ENCODE results near the gene PRKCA.

PRKCA gene

DNA sequence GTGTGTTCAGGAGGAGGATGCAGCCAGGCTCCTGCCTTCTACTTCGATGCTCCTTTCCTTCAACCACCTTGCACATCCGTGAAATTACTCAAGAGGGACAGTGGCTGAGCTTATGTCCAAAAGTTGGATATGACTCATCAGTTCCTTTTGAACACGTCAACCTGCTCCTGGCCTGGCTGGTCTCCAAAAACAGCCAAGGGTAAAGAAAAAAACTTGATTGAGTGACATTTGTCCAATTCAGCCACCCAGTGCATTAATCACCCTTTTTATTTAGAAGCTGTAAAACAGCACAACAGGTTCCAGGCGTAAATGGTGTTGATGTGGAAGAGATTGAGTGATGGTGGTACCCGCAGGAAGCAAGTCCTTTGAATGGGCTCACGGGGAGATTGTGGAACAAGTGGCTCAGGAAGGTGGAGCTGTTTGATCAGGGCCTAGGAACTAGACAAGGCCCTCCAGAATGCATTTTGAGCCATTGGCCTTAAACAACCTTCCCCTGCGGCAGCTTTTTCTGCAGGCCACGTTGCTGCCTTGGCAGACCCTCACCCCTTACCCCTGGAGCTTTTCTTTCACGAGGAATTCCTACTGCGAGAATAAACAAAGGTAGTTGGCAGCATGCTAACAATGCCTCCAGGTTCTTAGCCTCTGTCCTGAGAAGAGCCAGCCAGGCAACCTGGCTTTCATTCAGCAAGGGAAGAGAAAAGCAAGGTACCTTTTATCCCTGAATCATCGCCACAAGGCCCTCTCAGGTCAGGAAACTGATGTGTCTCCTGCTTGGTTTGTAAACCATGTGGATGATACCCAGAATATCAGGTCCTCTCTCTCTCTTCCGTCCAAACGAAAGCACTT is 359.2 kb downstream of the PRKCA start:
- TF ChIP-seq EZH2phosphoT487 (IDR thresholded peaks at IDR 0.05; ENCODE audit: borderline replicate concordance, low read length) = no peak
- TF ChIP-seq, protein P1, sequence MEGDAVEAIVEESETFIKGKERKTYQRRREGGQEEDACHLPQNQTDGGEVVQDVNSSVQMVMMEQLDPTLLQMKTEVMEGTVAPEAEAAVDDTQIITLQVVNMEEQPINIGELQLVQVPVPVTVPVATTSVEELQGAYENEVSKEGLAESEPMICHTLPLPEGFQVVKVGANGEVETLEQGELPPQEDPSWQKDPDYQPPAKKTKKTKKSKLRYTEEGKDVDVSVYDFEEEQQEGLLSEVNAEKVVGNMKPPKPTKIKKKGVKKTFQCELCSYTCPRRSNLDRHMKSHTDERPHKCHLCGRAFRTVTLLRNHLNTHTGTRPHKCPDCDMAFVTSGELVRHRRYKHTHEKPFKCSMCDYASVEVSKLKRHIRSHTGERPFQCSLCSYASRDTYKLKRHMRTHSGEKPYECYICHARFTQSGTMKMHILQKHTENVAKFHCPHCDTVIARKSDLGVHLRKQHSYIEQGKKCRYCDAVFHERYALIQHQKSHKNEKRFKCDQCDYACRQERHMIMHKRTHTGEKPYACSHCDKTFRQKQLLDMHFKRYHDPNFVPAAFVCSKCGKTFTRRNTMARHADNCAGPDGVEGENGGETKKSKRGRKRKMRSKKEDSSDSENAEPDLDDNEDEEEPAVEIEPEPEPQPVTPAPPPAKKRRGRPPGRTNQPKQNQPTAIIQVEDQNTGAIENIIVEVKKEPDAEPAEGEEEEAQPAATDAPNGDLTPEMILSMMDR (IDR thresholded peaks at IDR 0.05; ENCODE audit: low read depth, low read length, poor library complexity, severe bottlenecking) = no peak
- H3K4me1 ChIP-seq (ENCODE audit: control insufficient read depth, low read length) = no peaks in the 10 kb centered on the region
- H3K79me2 ChIP-seq (ENCODE audit: control insufficient read depth, low read length) = no peaks in the 10 kb centered on the region
- H3K9me2 ChIP-seq (replicated peaks; ENCODE audit: control insufficient read depth, low read length) = no peaks in the 10 kb centered on the region
- no peaks in the 10 kb centered on the region for H3K36me3 ChIP-seq (ENCODE audit: control insufficient read depth, low read length)
- H3K27ac ChIP-seq (ENCODE audit: low read depth, low read length) = no peak overlapping the region
- H3F3A ChIP-seq (ENCODE audit: control insufficient read depth, insufficient read depth) = no peaks in the 10 kb centered on the region
- H3K9me3 ChIP-seq (ENCODE audit: control insufficient read depth, insufficient read depth, low read length) = peaks cover 4% of the 10 kb centered on the region; the same call in 1 of the 2 replicates
- H3K4me2 ChIP-seq (ENCODE audit: low read length) = no peak overlapping the region
- no peaks in the 10 kb centered on the region for H4K20me1 ChIP-seq (ENCODE audit: control insufficient read depth, insufficient read depth, low read depth, low read length)
- no peak overlapping the region for H3K4me3 ChIP-seq (ENCODE audit: low read length)
- H3K27me3 ChIP-seq (ENCODE audit: control insufficient read depth, low read length) = no peaks in the 10 kb centered on the region

DNA sequence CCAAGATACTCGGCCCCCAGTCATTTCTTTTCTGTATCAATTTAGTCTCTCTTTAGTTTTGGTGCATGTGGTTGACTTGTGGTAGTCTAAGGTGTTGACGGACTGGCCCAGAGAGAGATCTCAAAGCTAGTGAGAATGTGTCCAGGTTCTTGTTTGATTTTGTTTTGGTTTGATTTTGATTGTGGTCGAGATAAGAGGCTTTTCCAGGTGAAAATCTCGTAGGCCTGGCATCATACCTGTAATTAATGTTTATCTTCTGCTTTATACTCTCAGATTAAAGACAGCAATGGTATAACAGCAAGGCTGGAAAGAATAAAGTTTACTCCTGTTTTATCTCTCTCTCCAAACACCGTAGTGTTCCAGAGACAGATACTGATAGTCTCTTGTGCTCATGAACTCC is 360.1 kb downstream of the PRKCA start:
- Histone ChIP-seq H3K4me3 (ENCODE audit: low read length) (no peak overlapping the region), H3K9me3 (ENCODE audit: control insufficient read depth, insufficient read depth, low read length) (peaks cover 3% of the 10 kb centered on the region; the same call in 1 of the 2 replicates), H3K4me2 (ENCODE audit: low read length) (no peak overlapping the region), H3F3A (ENCODE audit: control insufficient read depth, insufficient read depth) (no peaks in the 10 kb centered on the region), H3K4me1 (ENCODE audit: control insufficient read depth, low read length) (no peaks in the 10 kb centered on the region), H3K36me3 (ENCODE audit: control insufficient read depth, low read length) (no peaks in the 10 kb centered on the region), H3K27me3 (ENCODE audit: control insufficient read depth, low read length) (no peaks in the 10 kb centered on the region), H4K20me1 (ENCODE audit: control insufficient read depth, insufficient read depth, low read depth, low read length) (no peaks in the 10 kb centered on the region), H3K79me2 (ENCODE audit: control insufficient read depth, low read length) (no peaks in the 10 kb centered on the region), H3K9me2 (replicated peaks; ENCODE audit: control insufficient read depth, low read length) (no peaks in the 10 kb centered on the region), H3K27ac (ENCODE audit: low read depth, low read length) (no peak overlapping the region)
- TF ChIP-seq, protein P1 (IDR thresholded peaks at IDR 0.05; ENCODE audit: low read depth, low read length, poor library complexity, severe bottlenecking) = no peak
- TF ChIP-seq EZH2phosphoT487 (IDR thresholded peaks at IDR 0.05; ENCODE audit: borderline replicate concordance, low read length) = no peak

DNA sequence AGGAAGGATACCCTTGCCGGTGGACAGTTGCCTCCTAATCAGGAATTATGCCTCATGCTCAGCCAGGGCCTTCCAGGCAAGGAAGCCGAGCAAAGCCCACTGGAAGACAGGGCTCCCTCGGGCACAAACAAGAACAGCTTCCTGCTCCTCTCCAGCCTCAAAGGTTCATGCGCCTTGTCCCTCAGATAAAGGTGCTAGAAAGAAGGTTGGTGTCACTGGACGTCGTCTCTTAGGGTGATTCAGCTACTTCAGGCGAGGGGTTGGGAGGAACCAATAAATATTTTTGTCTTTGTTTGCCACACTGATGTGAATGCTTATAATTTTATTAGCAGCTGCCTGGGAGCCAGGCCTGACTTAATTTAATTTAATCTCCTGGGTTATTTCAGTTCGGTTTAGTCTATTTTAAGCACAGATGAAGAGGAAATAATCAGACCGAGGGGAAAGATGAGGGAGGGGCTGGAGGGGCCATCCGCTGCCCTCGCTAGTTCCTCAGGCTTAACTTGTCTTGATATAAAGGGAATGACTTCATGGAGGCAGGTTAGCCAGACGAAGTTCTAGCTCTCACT is 360.7 kb downstream of the PRKCA start:
- H3F3A ChIP-seq (ENCODE audit: control insufficient read depth, insufficient read depth) = no peaks in the 10 kb centered on the region
- H3K27me3 ChIP-seq (ENCODE audit: control insufficient read depth, low read length) = no peaks in the 10 kb centered on the region
- H3K9me2 ChIP-seq (replicated peaks; ENCODE audit: control insufficient read depth, low read length) = no peaks in the 10 kb centered on the region
- no peak for TF ChIP-seq EZH2phosphoT487 (IDR thresholded peaks at IDR 0.05; ENCODE audit: borderline replicate concordance, low read length)
- no peak overlapping the region for H3K27ac ChIP-seq (ENCODE audit: low read depth, low read length)
- H3K9me3 ChIP-seq (ENCODE audit: control insufficient read depth, insufficient read depth, low read length) = no peaks in the 10 kb centered on the region
- H3K4me1 ChIP-seq (ENCODE audit: control insufficient read depth, low read length) = no peaks in the 10 kb centered on the region
- no peak overlapping the region for H3K4me3 ChIP-seq (ENCODE audit: low read length)
- H3K36me3 ChIP-seq (ENCODE audit: control insufficient read depth, low read length) = no peaks in the 10 kb centered on the region
- H3K4me2 ChIP-seq (ENCODE audit: low read length) = no peak overlapping the region
- no peaks in the 10 kb centered on the region for H4K20me1 ChIP-seq (ENCODE audit: control insufficient read depth, insufficient read depth, low read depth, low read length)
- H3K79me2 ChIP-seq (ENCODE audit: control insufficient read depth, low read length) = no peaks in the 10 kb centered on the region

DNA sequence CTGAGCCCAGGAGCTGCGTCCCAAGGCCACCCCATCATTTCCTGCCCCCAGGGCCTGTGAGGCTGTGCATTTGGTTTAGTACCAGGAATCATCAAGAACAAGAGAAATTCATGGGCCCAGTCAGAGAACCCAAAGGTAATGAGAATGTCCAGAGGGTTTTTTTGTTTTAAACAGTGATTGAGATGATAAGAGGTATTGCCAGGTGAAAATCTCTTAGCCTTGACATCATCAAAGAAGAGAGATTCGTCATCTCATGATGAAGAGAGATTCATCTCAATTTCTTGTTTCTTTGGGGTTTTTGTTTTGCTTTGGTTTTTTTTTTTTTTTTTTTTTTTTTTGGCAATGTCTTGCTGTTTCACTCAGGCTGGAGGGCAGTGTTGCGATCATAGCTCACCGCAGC is 361.9 kb downstream of the PRKCA start:
- Histone ChIP-seq H3K4me1 (ENCODE audit: control insufficient read depth, low read length) (no peaks in the 10 kb centered on the region), H4K20me1 (ENCODE audit: control insufficient read depth, insufficient read depth, low read depth, low read length) (no peaks in the 10 kb centered on the region), H3K4me3 (ENCODE audit: low read length) (no peak overlapping the region), H3K36me3 (ENCODE audit: control insufficient read depth, low read length) (no peaks in the 10 kb centered on the region), H3K27me3 (ENCODE audit: control insufficient read depth, low read length) (no peaks in the 10 kb centered on the region), H3K27ac (ENCODE audit: low read depth, low read length) (no peak overlapping the region), H3K9me3 (ENCODE audit: control insufficient read depth, insufficient read depth, low read length) (no peaks in the 10 kb centered on the region), H3K4me2 (ENCODE audit: low read length) (no peak overlapping the region), H3K79me2 (ENCODE audit: control insufficient read depth, low read length) (no peaks in the 10 kb centered on the region), H3K9me2 (replicated peaks; ENCODE audit: control insufficient read depth, low read length) (no peaks in the 10 kb centered on the region), H3F3A (ENCODE audit: control insufficient read depth, insufficient read depth) (no peaks in the 10 kb centered on the region)
- TF ChIP-seq, protein P1 (IDR thresholded peaks at IDR 0.05; ENCODE audit: low read depth, low read length, poor library complexity, severe bottlenecking) = no peak
- no peak for TF ChIP-seq EZH2phosphoT487 (IDR thresholded peaks at IDR 0.05; ENCODE audit: borderline replicate concordance, low read length)

All from DOHH2 (cell line).